Esophagus (tissue), 2 donors: ENCODE results near the gene PLXNA2. TPM values are rescaled to one million over a fixed set of nuclear protein-coding genes. Genes with fewer than 3 reads are reported as not detected.
A peak's percentile ranks its signal among the peaks of the same experiment; 100 is the strongest.

Experiments used
- H3K27ac ChIP-seq, 2 donors: one replicate each; pipeline ENCODE4 v1.5.1; 2013; ENCODE audit warnings: low read depth in 2 of 2, mild to moderate bottlenecking in 2 of 2, inconsistent platforms in 1 of 2, low read length in 1 of 2, moderate library complexity in 1 of 2
- H3K27me3 ChIP-seq, 2 donors: one replicate each; pipeline ENCODE4 v1.6.1; 2013; ENCODE audit warnings: low read length in 2 of 2, control low read depth in 1 of 2, mild to moderate bottlenecking in 1 of 2; ENCODE audit not compliant: insufficient read depth in 2 of 2, control insufficient read depth in 1 of 2
- H3K36me3 ChIP-seq, 2 donors: one replicate each; pipeline ENCODE4 v1.6.1; 2013; ENCODE audit warnings: low read length in 1 of 2; ENCODE audit not compliant: control insufficient read depth in 2 of 2, insufficient read depth in 2 of 2
- H3K4me1 ChIP-seq, 2 donors: one replicate each; pipeline ENCODE4 v1.6.1; 2013; ENCODE audit warnings: low read length in 1 of 2; ENCODE audit not compliant: control insufficient read depth in 2 of 2, insufficient read depth in 2 of 2
- H3K4me3 ChIP-seq, 2 donors: one replicate each; pipeline ENCODE4 v1.5.1; 2013; ENCODE audit warnings: low read length in 2 of 2, mild to moderate bottlenecking in 2 of 2, low read depth in 1 of 2, moderate library complexity in 1 of 2
- H3K9me3 ChIP-seq, 2 donors: one replicate each; pipeline ENCODE4 v1.6.1; 2013; ENCODE audit warnings: mild to moderate bottlenecking in 2 of 2, low read depth in 1 of 2, low read length in 1 of 2, moderate library complexity in 1 of 2; ENCODE audit not compliant: control insufficient read depth in 2 of 2, insufficient read depth in 1 of 2
- WGBS, 2 donors: extraction: QIAGEN DNeasy Blood & Tissue Kit; methylation state at CpG; one replicate each; pipeline ENCODE4 v1.1.7; 2013; 5-methylcytosine and 5-hydroxymethylcytosine counted together
- polyA plus RNA-seq, 2 donors: library from polyadenylated mRNA; stranded (reverse); fragments of 200-250 nt; gene quantifications; one replicate each; pipeline ENCODE4 v1.2.3, GENCODE V29; 2013
- donor health status: healthy with polysubstance abuse.
- donor health status: Bipolar disorder and iron deficiency.

PLXNA2 gene
- polyA plus RNA-seq, 2 donors: 12.6 to 25.5 TPM

GRCh38 chr1:208228026-208228425, 16.2 kb downstream of the PLXNA2 start:
- Histone ChIP-seq H3K4me1 (peaks cover 8 to 12% of the 10 kb centered on the region in 2 donors), H3K27ac (peak overlapping the region in 1 of 2 donors; percentile 63), H3K4me3 (no peak overlapping the region), H3K27me3 (no peaks in the 10 kb centered on the region), H3K36me3 (no peaks in the 10 kb centered on the region), H3K9me3 (no peaks in the 10 kb centered on the region)
- WGBS, 2 donors: 83 to 85% methylated on average over 3 of the region's 3 CpGs

GRCh38 chr1:208227366-208227765, 16.8 kb downstream of the PLXNA2 start:
- peaks cover 8 to 12% of the 10 kb centered on the region in 2 donors for H3K4me1 ChIP-seq

GRCh38 chr1:208225954-208226937, 17.9 kb downstream of the PLXNA2 start:
- H3K36me3 ChIP-seq: no peaks in the 10 kb centered on the region
- H3K27me3 ChIP-seq: no peaks in the 10 kb centered on the region
- WGBS, 2 donors: 77 to 78% methylated on average over 13 of the region's 13 CpGs
- no peak overlapping the region for H3K4me3 ChIP-seq
- peaks cover 11 to 12% of the 10 kb centered on the region in 2 donors for H3K4me1 ChIP-seq
- no peak overlapping the region for H3K27ac ChIP-seq
- no peaks in the 10 kb centered on the region for H3K9me3 ChIP-seq

More at GRCh38 chr1:208227366-208227765, 16.8 kb downstream of the PLXNA2 start:
- no peaks in the 10 kb centered on the region for H3K27me3 ChIP-seq
- no peaks in the 10 kb centered on the region for H3K36me3 ChIP-seq
- no peaks in the 10 kb centered on the region for H3K9me3 ChIP-seq
- 72 to 76% methylated on average over 4 of the region's 4 CpGs for WGBS, 2 donors
- H3K4me3 ChIP-seq: no peak overlapping the region
- peak overlapping the region in 1 of 2 donors; percentile 60 for H3K27ac ChIP-seq

GRCh38 chr1:208224192-208224713, 19.9 kb downstream of the PLXNA2 start:
- Histone ChIP-seq H3K4me3 (no peak overlapping the region), H3K27me3 (no peaks in the 10 kb centered on the region), H3K9me3 (no peaks in the 10 kb centered on the region), H3K4me1 (peaks cover 3 to 12% of the 10 kb centered on the region in 2 donors), H3K27ac (no peak overlapping the region), H3K36me3 (no peaks in the 10 kb centered on the region)
- 90 to 91% methylated on average over 10 of the region's 10 CpGs for WGBS, 2 donors

- Histone ChIP-seq H3K27me3 (no peaks in the 10 kb centered on the region), H3K4me1 (peaks cover 2 to 18% of the 10 kb centered on the region in 2 donors), H3K27ac (peak overlapping the region in 1 of 2 donors; percentile 40), H3K4me3 (no peak overlapping the region), H3K36me3 (no peaks in the 10 kb centered on the region), H3K9me3 (no peaks in the 10 kb centered on the region)
- 76 to 80% methylated on average over 8 of the region's 8 CpGs for WGBS, 2 donors
Measured at GRCh38 chr1:208223136-208223535, 21.0 kb downstream of the PLXNA2 start.

- Histone ChIP-seq H3K4me1 (peaks cover 0 to 18% of the 10 kb centered on the region in 2 donors), H3K27ac (peak overlapping the region; percentile 5 to 37), H3K4me3 (no peak overlapping the region), H3K27me3 (no peaks in the 10 kb centered on the region), H3K9me3 (no peaks in the 10 kb centered on the region), H3K36me3 (peaks cover 0 to 3% of the 10 kb centered on the region in 2 donors)
- 82 to 86% methylated on average over 14 of the region's 14 CpGs for WGBS, 2 donors
Measured at GRCh38 chr1:208222376-208223126, 21.6 kb downstream of the PLXNA2 start.

GRCh38 chr1:208221291-208221622, 22.9 kb downstream of the PLXNA2 start:
- WGBS, 2 donors: 68 to 76% methylated on average over 1 of the region's 1 CpG
- Histone ChIP-seq H3K27me3 (no peaks in the 10 kb centered on the region), H3K36me3 (peaks cover 0 to 15% of the 10 kb centered on the region in 2 donors), H3K4me1 (peaks cover 0 to 23% of the 10 kb centered on the region in 2 donors), H3K9me3 (no peaks in the 10 kb centered on the region), H3K4me3 (no peak overlapping the region), H3K27ac (peak overlapping the region; percentile 43 to 61)

GRCh38 chr1:208219659-208220282, 24.4 kb downstream of the PLXNA2 start:
- Histone ChIP-seq H3K36me3 (peaks cover 0 to 21% of the 10 kb centered on the region in 2 donors), H3K27me3 (no peaks in the 10 kb centered on the region), H3K27ac (peak overlapping the region; percentile 60 to 86), H3K4me3 (no peak overlapping the region), H3K4me1 (peaks cover 0 to 23% of the 10 kb centered on the region in 2 donors), H3K9me3 (no peaks in the 10 kb centered on the region)
- WGBS, 2 donors: 30 to 49% methylated on average over 15 of the region's 15 CpGs

- peaks cover 0 to 21% of the 10 kb centered on the region in 2 donors for H3K36me3 ChIP-seq
- 48 to 73% methylated on average over 5 of the region's 5 CpGs for WGBS, 2 donors
- H3K4me1 ChIP-seq: peaks cover 0 to 23% of the 10 kb centered on the region in 2 donors
- H3K4me3 ChIP-seq: no peak overlapping the region
- H3K27me3 ChIP-seq: no peaks in the 10 kb centered on the region
- H3K27ac ChIP-seq: peak overlapping the region; percentile 60 to 86
- no peaks in the 10 kb centered on the region for H3K9me3 ChIP-seq
Measured at GRCh38 chr1:208219098-208219658, 25.0 kb downstream of the PLXNA2 start.
